ENCODE measurements around the gene MT1H.
"Not testable (repeated sequence)": the region's sequence is repeated elsewhere in the genome, so short reads cannot be mapped to it uniquely, and the experiment has no call there.

MT1H gene

GRCh38 chr16:56669005-56669839 lies at the start of gene MT1H:
MT1H (plus strand) TSS chr16:56669814; CDS start chr16:56669885, 71 bp downstream.
- DNase-seq, result no peak

- no peak for DNase-seq
Observed at GRCh38 chr16:56620339-56620897, 49.2 kb upstream of the MT1H start.

GRCh38 chr16:56621665-56622445 lies 47.8 kb upstream of the MT1H start:
- not testable (repeated sequence) for DNase-seq

DNA sequence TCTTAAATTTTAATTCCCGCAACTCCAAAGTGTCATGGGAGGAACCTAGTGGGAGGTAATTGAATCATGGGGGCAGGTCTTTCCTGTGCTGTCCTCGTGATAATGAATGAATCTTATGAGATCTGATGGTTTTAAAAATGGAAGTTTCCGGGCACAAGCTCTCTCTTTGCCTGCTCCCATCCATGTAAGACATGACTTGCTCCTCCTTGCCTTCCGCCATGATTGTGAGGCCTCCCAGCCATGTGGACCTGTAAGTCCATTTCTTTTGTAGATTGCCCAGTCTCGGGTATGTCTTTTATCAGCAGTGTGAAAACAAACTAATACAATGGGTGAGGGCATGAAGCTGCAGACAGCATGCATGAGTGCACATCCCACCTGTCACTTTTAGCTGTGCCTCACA lies 46.4 kb upstream of the MT1H start:
- DNase-seq, result not testable (repeated sequence)

DNA sequence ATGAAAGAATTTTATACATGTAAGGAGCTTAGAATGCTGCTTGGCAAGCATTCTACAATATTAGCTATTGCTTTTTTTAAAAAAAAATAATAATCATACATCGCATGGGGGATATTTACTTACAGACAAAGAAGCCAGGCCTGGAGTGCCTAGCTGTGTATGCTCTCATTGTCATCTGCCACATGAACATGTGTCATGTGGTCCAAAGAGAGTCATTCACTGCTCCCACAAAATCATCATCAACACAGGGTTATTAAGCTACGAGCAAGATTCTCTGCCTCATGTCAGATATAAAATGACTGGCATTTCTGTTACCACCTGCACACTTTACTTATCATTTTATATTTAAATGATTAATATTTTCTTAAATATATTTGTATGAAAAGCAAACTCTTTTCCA lies 46.0 kb upstream of the MT1H start:
- no peak for DNase-seq

GRCh38 chr16:56625140-56625942 lies 44.3 kb upstream of the MT1H start, which contains the start of gene MT1E:
MT1E (plus strand) TSS chr16:56625781; CDS start chr16:56625852, 71 bp downstream.
- peak; percentile 84 for DNase-seq

DNA sequence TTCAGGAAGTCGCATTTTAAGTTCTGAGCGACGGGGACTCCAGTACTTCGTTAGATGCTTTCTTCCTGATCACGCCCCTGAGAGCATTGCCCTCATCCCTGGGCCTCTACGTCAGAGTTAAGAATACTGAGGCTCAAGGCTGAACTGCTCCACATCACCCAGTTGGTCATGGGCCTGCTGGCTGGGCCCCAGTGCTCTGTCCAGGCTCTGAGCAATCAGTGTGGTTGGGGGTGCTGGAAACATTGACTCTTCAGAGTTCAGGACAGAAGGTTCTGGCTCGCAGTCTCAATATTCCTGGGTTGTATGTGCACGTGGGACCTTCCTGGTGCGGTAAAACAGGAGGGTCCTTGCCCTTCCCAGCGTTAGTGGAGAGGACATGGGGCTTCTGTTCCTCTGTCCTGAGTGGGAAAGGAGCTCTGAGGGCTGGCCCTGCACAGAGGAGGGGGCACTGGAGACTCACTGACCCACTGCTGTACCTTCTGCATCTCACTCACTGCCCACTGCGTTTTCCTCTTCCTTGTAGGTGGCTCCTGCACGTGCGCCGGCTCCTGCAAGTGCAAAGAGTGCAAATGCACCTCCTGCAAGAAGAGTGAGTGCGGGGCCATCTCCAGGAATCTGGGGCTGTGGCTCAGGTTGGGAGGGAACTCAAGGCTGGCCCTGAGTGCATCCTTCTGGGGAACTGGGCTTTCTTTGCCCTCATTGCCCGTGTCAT lies 43.5 kb upstream of the MT1H start:
- peak; percentile 60 for DNase-seq

- DNase-seq, result no peak
Observed at GRCh38 chr16:56626685-56627084, 42.9 kb upstream of the MT1H start.

DNA sequence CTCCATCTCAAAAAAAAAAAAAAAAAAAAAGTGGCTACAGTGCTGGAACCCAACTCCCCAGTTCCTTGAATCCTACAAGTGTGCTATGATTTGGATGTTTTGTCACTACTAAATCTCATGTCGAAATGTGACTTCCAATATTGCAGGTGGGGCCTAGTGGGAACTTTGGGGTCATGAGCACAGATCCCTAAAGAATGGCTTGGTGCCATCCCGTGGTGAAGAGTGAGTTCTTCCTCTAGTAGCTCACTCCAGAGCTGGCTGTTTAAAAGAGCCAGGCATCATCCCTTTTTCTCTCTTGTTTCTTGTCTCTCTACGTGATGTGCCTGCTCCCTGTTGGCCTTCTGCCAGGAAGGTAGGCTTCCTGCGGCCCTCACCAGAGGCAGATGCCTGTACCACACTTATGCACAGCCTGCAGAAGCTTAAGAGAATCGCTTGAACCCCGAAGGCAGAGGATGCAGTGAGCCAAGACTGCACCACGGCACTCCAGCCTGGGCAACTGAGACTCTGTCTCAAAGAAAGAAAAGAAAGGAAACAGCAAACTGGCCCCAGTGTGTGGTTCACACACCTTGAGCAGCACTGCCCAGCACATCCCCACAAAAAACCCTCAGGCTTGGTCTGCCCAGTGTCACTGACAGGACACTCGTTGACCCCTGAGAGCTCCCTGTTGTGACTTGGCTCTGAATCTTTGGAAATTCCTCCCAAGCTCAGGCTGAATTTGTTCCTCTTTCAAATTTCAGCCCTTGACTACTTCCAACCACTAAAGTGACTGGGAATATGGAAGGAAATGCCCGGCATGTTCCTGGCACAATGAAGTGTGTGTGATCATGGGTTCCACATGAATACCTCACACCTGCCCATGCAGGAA lies 40.9 kb upstream of the MT1H start:
- no peak for DNase-seq

- no peak for DNase-seq
Observed at GRCh38 chr16:56629531-56629930, 40.1 kb upstream of the MT1H start.

DNA sequence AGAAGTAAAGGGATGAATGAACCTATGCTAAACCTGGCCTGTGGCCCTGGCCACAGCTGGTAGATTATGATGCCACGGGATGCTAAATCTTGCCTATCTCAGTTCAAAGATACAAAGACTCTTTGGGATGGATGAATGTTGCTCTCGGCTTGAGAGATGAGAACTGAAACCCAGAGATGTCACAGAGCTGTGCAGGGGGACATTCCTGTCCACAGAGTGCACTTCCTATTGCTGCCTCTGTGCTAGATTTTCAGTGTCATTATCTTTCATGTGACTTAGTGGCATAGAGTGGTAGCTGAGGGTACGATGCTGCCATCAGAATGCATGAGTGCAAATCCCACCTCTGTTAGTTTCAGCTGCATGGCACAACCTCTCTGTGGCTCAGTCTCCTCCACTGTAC lies 39.5 kb upstream of the MT1H start:
- no peak for DNase-seq

DNA sequence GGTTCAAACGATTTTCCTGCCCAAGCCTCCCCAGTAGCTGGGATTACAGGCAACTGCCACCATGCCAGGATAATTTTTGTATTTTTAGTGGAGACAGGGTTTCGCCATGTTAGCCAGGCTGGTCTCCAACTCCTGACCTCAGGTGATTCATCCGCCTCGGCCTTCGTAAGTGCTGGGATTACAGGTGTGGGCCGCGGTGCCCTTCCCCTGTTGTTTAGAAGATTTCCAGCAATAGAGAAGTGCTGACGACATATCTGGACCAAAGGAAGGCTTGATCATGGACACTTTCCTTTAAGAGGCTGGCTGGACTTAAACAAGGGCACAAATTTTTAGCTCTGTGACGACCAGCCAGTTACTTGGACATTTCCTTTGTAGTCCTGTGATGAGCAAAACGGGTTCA lies 38.4 kb upstream of the MT1H start:
- no peak for DNase-seq

- no peak for DNase-seq
Observed at GRCh38 chr16:56631832-56632155, 37.8 kb upstream of the MT1H start.

- no peak for DNase-seq
Observed at GRCh38 chr16:56632156-56632847, 37.3 kb upstream of the MT1H start, which contains the start of gene MT1M. MT1M (plus strand) TSS chr16:56632659; CDS start chr16:56632732, 73 bp downstream.

- no peak for DNase-seq
Observed at GRCh38 chr16:56632848-56633365, 36.7 kb upstream of the MT1H start.

DNA sequence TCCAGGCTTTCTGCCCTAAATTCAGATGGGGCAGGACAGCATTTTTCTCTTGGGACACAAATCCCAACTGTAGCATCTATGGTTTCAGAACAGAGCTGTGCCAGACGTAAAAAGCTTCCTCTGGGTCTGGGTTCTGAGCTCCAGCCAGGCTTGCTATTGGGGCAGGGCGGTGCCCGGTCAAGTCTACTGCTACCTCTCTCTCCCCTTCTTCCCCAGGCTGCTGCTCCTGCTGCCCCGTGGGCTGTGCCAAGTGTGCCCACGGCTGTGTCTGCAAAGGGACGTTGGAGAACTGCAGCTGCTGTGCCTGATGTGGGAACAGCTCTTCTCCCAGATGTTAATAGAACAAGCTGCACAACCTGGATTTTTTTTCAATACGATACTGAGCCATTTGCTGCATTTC lies 36.1 kb upstream of the MT1H start:
- DNase-seq, result no peak

GRCh38 chr16:56634715-56635440 lies 34.7 kb upstream of the MT1H start:
- no peak for DNase-seq

DNA sequence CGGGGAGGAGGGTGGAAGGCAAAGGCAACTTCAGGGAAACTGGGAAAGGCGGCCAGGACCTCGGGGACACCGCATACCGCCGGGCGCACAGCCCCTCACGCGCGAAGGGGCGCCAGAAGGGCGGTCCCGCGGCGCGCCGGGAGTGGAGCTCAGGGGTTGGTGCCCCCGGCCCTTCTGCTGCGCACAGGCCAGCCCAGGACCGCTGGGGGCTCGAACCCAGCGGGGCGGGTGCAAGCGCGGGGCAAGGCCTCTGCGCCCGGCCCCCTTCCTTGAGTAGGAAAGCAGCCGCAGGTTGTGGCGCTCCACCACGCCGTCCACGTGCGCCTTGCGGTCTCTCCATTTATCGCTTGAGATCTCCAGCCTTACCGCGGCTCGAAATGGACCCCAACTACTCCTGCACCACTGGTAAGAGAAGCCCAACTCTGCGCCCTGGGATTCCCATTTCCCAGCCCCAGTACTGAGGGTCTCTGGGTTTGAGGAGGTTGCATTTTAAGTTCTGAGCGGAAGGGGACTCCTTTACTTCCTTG lies 34.1 kb upstream of the MT1H start:
- DNase-seq, result no peak
